Gastroesophageal sphincter (tissue), 4 donors: ENCODE measurements around the gene PRKG1. TPM values are rescaled to one million over a fixed set of nuclear protein-coding genes. Genes with fewer than 3 reads are reported as not detected.

Experiments
- ATAC-seq: fragments of 150-250 bp; one replicate; pipeline ENCODE4 v1.9.1; 2016; ENCODE audit warnings: mild to moderate bottlenecking, moderate library complexity
- H3K27ac ChIP-seq, 4 donors: fragments of 200-600 bp; sonication (generic) in 3 of 4; 1 replicate in 3 of 4; 2 replicates in 1 of 4; pipeline ENCODE4 v1.5.1; 2016 to 2019
- H3K27me3 ChIP-seq: fragments of 200-600 bp; sonication (generic); one replicate; pipeline ENCODE4 v1.5.1; 2019
- H3K36me3 ChIP-seq, 2 donors: fragments of 200-600 bp; sonication (generic); one replicate each; pipeline ENCODE4 v1.5.1; 2019; ENCODE audit warnings: control low read depth in 1 of 2
- H3K4me1 ChIP-seq, 3 donors: fragments of 200-600 bp; sonication (generic); 1 replicate in 2 of 3; 2 replicates in 1 of 3; pipeline ENCODE4 v1.5.1; 2016 to 2019; ENCODE audit warnings: control low read depth in 2 of 3
- H3K4me3 ChIP-seq, 2 donors: fragments of 200-600 bp; sonication (generic); one replicate each; pipeline ENCODE4 v1.5.1; 2019; ENCODE audit warnings: mild to moderate bottlenecking in 1 of 2, moderate library complexity in 1 of 2
- H3K9me3 ChIP-seq, 3 donors: fragments of 200-600 bp; sonication (generic); one replicate each; pipeline ENCODE4 v1.5.1; 2017 to 2019; ENCODE audit warnings: control low read depth in 2 of 3
- EP300 ChIP-seq: sonication (generic); formaldehyde crosslinking; IDR thresholded peaks from one replicate; pipeline ENCODE4 v1.6.1; 2017; ENCODE audit warnings: antibody characterized with exemption, mild to moderate bottlenecking
- POLR2A ChIP-seq, 2 donors: fragments of 450-650 bp; IDR thresholded peaks; one replicate each; pipeline ENCODE4 v1.6.1; 2017; ENCODE audit warnings: antibody characterized with exemption in 2 of 2, mild to moderate bottlenecking in 2 of 2, moderate library complexity in 1 of 2
- POLR2AphosphoS5 ChIP-seq: sonication (generic); formaldehyde crosslinking; IDR thresholded peaks from one replicate; pipeline ENCODE4 v1.6.1; 2017; ENCODE audit warnings: antibody characterized with exemption
- WGBS, 2 donors: methylation state at CpG; one replicate each; pipeline ENCODE4 v1.1.5; 2018; ENCODE audit warnings: low coverage in 1 of 2; 5-methylcytosine and 5-hydroxymethylcytosine counted together
- total RNA-seq, 4 donors: library from RNA; depleted of rRNA; stranded (reverse); fragments of >200 nt; gene quantifications; one replicate each; pipeline ENCODE4 v1.1.0, GENCODE V29; 2016
- TF ChIP-seq, protein P1 (sequence below), 4 experiments: fragments of 200-600 bp in 2 of 4; fragments of 450-650 bp in 2 of 4; sonication (generic) in 1 of 4; IDR thresholded peaks; one replicate each; pipeline ENCODE4 v1.5.1; 2017 to 2019; ENCODE audit warnings: antibody characterized with exemption in 4 of 4, mild to moderate bottlenecking in 2 of 4, moderate library complexity in 2 of 4

The PRKG1 gene
- total RNA-seq, 4 donors from 2014 or later, result 27.5 to 73.2 (median 39.2) TPM

DNA sequence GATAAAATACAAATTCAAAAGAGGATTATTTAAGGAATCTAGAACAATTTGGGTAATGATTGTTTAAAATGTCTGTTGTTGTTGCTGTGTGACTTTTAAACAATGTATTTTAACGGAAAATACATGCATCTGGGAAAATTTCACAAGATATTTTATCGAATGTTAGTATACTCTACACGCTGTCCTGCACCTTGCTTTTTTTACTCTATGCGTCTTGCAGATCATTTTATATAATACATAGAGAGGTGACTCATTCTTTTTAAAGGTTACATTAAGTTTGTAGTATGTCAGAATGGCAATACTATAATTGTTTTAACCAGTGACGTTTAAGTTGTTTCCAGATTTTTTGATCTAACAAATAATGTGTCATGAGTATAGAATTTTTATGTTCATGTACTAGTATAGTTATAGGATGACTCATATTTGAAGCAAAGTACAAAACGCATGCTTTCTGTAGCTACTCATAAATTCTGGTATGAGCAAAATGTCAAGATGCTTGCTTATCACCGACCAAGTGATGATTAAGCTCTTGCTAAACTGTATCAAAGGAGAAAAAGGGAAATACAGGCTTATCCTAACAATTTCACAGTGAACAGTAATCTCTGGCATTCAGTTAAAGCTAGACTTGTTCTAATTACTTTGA, 1244.7 kb downstream of the PRKG1 start:
- ATAC-seq, result no peak
- WGBS, 2 donors, result 65 to 70% methylated on average over 7 of the region's 7 CpGs

DNA sequence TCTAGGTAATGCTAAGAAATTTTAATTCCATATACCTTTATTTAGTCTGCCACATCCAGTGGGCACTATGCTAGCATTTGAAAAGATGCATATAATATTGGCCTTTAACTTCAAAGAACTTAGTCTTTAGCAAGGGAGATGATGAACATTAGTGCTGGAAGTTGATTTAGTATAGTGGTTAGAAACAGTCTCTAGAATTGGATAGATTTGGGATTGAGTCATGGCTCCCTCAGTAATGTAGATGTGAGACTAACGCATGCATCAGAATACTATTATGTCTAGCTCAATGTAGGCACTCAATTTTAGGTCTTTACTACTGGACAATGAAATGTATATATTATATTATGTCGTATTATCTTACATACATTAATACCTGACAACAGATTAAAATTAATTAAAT, 1245.6 kb downstream of the PRKG1 start:
- Histone ChIP-seq H3K27ac (no peak overlapping the region), H3K4me1 (peaks cover 0 to 2% (median 0%) of the 10 kb centered on the region in 3 donors), H3K9me3 (no peaks in the 10 kb centered on the region), H3K36me3 (no peaks in the 10 kb centered on the region), H3K27me3 (peaks cover 7% of the 10 kb centered on the region), H3K4me3 (no peak overlapping the region)
- TF ChIP-seq EP300 (no peak), POLR2AphosphoS5 (no peak), POLR2A (IDR thresholded peaks at IDR 0.05) (no peak)
- TF ChIP-seq, protein P1, sequence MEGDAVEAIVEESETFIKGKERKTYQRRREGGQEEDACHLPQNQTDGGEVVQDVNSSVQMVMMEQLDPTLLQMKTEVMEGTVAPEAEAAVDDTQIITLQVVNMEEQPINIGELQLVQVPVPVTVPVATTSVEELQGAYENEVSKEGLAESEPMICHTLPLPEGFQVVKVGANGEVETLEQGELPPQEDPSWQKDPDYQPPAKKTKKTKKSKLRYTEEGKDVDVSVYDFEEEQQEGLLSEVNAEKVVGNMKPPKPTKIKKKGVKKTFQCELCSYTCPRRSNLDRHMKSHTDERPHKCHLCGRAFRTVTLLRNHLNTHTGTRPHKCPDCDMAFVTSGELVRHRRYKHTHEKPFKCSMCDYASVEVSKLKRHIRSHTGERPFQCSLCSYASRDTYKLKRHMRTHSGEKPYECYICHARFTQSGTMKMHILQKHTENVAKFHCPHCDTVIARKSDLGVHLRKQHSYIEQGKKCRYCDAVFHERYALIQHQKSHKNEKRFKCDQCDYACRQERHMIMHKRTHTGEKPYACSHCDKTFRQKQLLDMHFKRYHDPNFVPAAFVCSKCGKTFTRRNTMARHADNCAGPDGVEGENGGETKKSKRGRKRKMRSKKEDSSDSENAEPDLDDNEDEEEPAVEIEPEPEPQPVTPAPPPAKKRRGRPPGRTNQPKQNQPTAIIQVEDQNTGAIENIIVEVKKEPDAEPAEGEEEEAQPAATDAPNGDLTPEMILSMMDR (IDR thresholded peaks at IDR 0.05), result no peak
- no peak for ATAC-seq
- 62 to 79% methylated on average over 2 of the region's 2 CpGs for WGBS, 2 donors

More for the DNA sequence above, 1244.7 kb downstream of the PRKG1 start:
- Histone ChIP-seq H3K4me3 (no peak overlapping the region), H3K36me3 (no peaks in the 10 kb centered on the region), H3K27ac (no peak overlapping the region), H3K27me3 (peaks cover 17% of the 10 kb centered on the region), H3K9me3 (no peaks in the 10 kb centered on the region), H3K4me1 (peaks cover 0 to 12% (median 5%) of the 10 kb centered on the region in 3 donors)
- TF ChIP-seq, protein P1 (IDR thresholded peaks at IDR 0.05), result no peak
- TF ChIP-seq POLR2AphosphoS5 (no peak), EP300 (no peak), POLR2A (IDR thresholded peaks at IDR 0.05) (no peak)

DNA sequence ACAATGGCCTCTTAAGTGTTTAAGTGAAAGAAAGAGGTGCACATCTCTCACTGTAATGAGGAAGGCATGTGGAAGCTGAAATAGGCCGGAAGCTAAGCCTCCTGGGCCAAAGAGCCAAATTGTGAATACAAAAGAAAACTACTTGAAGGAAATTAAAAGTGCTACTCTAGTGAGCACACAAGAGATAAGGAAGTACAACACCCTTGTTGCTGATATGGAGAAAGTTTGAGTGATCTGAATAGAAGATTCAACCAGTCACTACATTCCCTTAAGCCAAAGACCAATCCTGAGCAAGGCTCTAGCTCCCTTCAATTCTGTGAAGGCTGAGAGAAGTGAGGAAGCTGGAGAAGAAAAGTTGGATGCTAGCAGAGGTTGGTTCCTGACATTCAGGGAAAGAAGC, 1248.0 kb downstream of the PRKG1 start:
- Histone ChIP-seq H3K27me3 (no peaks in the 10 kb centered on the region), H3K27ac (no peak overlapping the region), H3K4me1 (no peaks in the 10 kb centered on the region), H3K4me3 (no peak overlapping the region), H3K9me3 (no peaks in the 10 kb centered on the region), H3K36me3 (no peaks in the 10 kb centered on the region)
- ATAC-seq, result no peak
- 90% methylated on average over 1 of the region's 1 CpG; no CpG with 5 or more reads in 1 of the 2 donors for WGBS, 2 donors
- TF ChIP-seq, protein P1 (IDR thresholded peaks at IDR 0.05), result no peak

DNA sequence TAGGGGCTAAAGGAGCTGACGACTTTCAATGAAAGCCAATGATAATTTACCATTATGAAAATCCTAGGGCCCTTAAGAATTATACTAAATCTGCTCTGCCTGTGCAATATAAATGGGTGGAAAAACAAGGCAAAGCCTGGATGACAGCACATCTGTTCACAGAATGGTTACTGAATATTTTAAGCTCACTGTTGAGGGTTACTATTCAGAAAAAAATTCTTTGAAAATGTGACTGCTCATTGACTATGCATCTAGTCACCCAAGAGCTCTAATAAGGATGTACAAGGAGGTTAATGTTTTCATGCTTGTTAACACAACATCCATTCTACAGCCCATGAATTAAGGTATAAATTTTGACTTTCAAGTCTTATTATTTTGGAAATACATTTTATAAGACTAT, 1248.6 kb downstream of the PRKG1 start:
- 73 to 86% methylated on average over 1 of the region's 1 CpG for WGBS, 2 donors
- no peak for ATAC-seq

DNA sequence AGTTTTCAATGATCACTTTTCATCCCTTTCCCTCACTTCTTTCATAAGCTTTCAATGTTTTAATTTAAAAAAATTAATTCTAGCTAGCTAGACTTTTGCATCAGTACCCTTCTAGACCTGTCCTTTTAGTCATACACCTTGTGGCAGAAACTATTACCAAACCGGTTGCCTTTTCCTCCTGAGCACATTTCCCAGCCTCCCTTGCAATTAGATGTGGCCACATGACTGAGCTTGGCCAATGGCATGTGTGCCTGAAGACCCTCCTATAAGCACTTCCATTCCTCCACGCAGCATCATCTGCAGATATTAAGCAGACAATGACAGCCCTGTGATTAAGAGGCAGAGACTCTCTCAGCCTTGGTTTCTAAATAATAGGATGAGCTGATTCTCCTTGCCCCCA, 1252.1 kb downstream of the PRKG1 start:
- Histone ChIP-seq H3K36me3 (no peaks in the 10 kb centered on the region), H3K27ac (no peak overlapping the region), H3K4me1 (no peaks in the 10 kb centered on the region), H3K4me3 (no peak overlapping the region), H3K27me3 (no peaks in the 10 kb centered on the region), H3K9me3 (no peaks in the 10 kb centered on the region)
- 79 to 100% methylated on average over 1 to 2 of the region's 2 CpGs for WGBS, 2 donors
- ATAC-seq, result no peak
- TF ChIP-seq EP300 (no peak), POLR2A (IDR thresholded peaks at IDR 0.05) (no peak), POLR2AphosphoS5 (no peak)
- TF ChIP-seq, protein P1 (IDR thresholded peaks at IDR 0.05), result no peak

More for the DNA sequence above, 1248.6 kb downstream of the PRKG1 start:
- Histone ChIP-seq H3K27ac (no peak overlapping the region), H3K9me3 (no peaks in the 10 kb centered on the region), H3K27me3 (no peaks in the 10 kb centered on the region), H3K4me3 (no peak overlapping the region), H3K4me1 (no peaks in the 10 kb centered on the region), H3K36me3 (no peaks in the 10 kb centered on the region)
- TF ChIP-seq, protein P1 (IDR thresholded peaks at IDR 0.05), result no peak
- TF ChIP-seq POLR2A (IDR thresholded peaks at IDR 0.05) (no peak), POLR2AphosphoS5 (no peak), EP300 (no peak)
